NCI-H82 (cell line): ENCODE data around the gene TRIP10.

Source experiments
- DNase-seq: peaks from one replicate; lab custom pipeline; 2025; lab: John Stamatoyannopoulos, UW

TRIP10 gene

GRCh38 chr19:6712231-6712630, 27.2 kb upstream of the TRIP10 start:
- DNase-seq, result no peak

- no peak for DNase-seq
Measured at GRCh38 chr19:6712692-6713670, 26.5 kb upstream of the TRIP10 start.

GRCh38 chr19:6713773-6714692, 25.4 kb upstream of the TRIP10 start:
- DNase-seq, result no peak

GRCh38 chr19:6714749-6715555, 24.5 kb upstream of the TRIP10 start:
- no peak for DNase-seq

GRCh38 chr19:6716610-6716970, 22.9 kb upstream of the TRIP10 start:
- no peak for DNase-seq

- no peak for DNase-seq
Measured at GRCh38 chr19:6717036-6717435, 22.4 kb upstream of the TRIP10 start.

GRCh38 chr19:6717441-6717971, 22.0 kb upstream of the TRIP10 start:
- no peak for DNase-seq

- DNase-seq, result no peak
Measured at GRCh38 chr19:6718111-6718740, 21.3 kb upstream of the TRIP10 start.

- peak; percentile 60 for DNase-seq
Measured at GRCh38 chr19:6718741-6719539, 20.5 kb upstream of the TRIP10 start.

GRCh38 chr19:6719540-6719861, 20.0 kb upstream of the TRIP10 start:
- no peak for DNase-seq

- DNase-seq, result no peak
Measured at GRCh38 chr19:6719992-6720368, 19.5 kb upstream of the TRIP10 start.

GRCh38 chr19:6720369-6721137, 18.9 kb upstream of the TRIP10 start, which contains the start of gene C3:
Gene C3, minus strand, starts transcription at chr19:6720650. Its CDS starts 61 bp downstream, at chr19:6720589.
- DNase-seq, result no peak

GRCh38 chr19:6721138-6721474, 18.4 kb upstream of the TRIP10 start:
- DNase-seq, result no peak

- no peak for DNase-seq
Measured at GRCh38 chr19:6721773-6722172, 17.7 kb upstream of the TRIP10 start.

- no peak for DNase-seq
Measured at GRCh38 chr19:6723108-6723618, 16.3 kb upstream of the TRIP10 start.

- no peak for DNase-seq
Measured at GRCh38 chr19:6723738-6724137, 15.7 kb upstream of the TRIP10 start.

GRCh38 chr19:6724631-6725492, 14.6 kb upstream of the TRIP10 start:
- no peak for DNase-seq

GRCh38 chr19:6725513-6726231, 13.8 kb upstream of the TRIP10 start:
- no peak for DNase-seq
